ENCODE results near the gene TSC22D1. TPM values are rescaled to one million over a fixed set of nuclear protein-coding genes. Genes with fewer than 3 reads are reported as not detected.

Gene TSC22D1
- total RNA-seq, 1 experiment from 2014 or later: 72.5 TPM

DNA sequence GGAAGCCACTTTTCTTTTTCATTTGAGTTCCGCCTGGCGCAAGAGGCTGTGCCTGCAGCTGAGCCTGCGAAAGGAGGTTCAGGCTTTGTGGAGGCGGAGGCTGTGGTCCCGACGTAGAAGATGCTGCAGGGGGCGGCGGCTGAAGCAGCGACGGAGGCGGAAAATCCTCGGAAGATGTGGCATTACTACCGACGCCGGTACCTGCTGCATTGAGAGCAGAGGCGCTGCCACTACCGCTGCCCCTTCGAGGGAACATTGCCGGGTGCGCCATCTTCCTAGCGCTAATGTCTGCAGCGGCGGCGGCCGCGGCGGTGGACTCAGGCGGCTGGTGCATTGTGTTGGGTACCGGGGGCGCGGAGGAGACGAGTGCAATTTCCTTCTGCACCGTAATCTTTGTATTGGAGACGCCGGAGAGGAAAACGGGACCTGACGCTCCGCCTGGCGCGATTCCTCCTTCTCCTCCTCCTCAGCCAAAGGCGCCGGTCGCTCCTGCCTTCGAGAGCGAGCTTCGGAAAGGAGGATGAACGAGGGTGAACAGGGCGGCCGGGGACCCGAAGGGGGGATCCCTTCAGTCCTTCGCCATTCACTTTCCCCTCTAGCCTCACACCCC, at the start of gene TSC22D1 (continued):
- TF ChIP-seq, protein P1, sequence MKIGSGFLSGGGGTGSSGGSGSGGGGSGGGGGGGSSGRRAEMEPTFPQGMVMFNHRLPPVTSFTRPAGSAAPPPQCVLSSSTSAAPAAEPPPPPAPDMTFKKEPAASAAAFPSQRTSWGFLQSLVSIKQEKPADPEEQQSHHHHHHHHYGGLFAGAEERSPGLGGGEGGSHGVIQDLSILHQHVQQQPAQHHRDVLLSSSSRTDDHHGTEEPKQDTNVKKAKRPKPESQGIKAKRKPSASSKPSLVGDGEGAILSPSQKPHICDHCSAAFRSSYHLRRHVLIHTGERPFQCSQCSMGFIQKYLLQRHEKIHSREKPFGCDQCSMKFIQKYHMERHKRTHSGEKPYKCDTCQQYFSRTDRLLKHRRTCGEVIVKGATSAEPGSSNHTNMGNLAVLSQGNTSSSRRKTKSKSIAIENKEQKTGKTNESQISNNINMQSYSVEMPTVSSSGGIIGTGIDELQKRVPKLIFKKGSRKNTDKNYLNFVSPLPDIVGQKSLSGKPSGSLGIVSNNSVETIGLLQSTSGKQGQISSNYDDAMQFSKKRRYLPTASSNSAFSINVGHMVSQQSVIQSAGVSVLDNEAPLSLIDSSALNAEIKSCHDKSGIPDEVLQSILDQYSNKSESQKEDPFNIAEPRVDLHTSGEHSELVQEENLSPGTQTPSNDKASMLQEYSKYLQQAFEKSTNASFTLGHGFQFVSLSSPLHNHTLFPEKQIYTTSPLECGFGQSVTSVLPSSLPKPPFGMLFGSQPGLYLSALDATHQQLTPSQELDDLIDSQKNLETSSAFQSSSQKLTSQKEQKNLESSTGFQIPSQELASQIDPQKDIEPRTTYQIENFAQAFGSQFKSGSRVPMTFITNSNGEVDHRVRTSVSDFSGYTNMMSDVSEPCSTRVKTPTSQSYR (CRISPR knock-in tag; IDR thresholded peaks at IDR 0.05): 0 out of 2 replicates have a peak, but pooled peaks have one; percentile 34
- TF ChIP-seq ZNF263 (CRISPR knock-in tag; IDR thresholded peaks at IDR 0.05; ENCODE audit: low read depth) (peak; percentile 0; the same call in 1 of the 2 replicates), ZNF232 (CRISPR knock-in tag; IDR thresholded peaks at IDR 0.05) (no peak), FOXJ3 (CRISPR knock-in tag; IDR thresholded peaks at IDR 0.05; ENCODE audit: borderline replicate concordance) (no peak), ZNF416 (CRISPR knock-in tag; IDR thresholded peaks at IDR 0.05) (no peak), PRRX2 (CRISPR knock-in tag; IDR thresholded peaks at IDR 0.05) (no peak)
- TF ChIP-seq, protein P2, sequence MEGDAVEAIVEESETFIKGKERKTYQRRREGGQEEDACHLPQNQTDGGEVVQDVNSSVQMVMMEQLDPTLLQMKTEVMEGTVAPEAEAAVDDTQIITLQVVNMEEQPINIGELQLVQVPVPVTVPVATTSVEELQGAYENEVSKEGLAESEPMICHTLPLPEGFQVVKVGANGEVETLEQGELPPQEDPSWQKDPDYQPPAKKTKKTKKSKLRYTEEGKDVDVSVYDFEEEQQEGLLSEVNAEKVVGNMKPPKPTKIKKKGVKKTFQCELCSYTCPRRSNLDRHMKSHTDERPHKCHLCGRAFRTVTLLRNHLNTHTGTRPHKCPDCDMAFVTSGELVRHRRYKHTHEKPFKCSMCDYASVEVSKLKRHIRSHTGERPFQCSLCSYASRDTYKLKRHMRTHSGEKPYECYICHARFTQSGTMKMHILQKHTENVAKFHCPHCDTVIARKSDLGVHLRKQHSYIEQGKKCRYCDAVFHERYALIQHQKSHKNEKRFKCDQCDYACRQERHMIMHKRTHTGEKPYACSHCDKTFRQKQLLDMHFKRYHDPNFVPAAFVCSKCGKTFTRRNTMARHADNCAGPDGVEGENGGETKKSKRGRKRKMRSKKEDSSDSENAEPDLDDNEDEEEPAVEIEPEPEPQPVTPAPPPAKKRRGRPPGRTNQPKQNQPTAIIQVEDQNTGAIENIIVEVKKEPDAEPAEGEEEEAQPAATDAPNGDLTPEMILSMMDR (IDR thresholded peaks at IDR 0.05): no peak
- TF ChIP-seq, protein P3, sequence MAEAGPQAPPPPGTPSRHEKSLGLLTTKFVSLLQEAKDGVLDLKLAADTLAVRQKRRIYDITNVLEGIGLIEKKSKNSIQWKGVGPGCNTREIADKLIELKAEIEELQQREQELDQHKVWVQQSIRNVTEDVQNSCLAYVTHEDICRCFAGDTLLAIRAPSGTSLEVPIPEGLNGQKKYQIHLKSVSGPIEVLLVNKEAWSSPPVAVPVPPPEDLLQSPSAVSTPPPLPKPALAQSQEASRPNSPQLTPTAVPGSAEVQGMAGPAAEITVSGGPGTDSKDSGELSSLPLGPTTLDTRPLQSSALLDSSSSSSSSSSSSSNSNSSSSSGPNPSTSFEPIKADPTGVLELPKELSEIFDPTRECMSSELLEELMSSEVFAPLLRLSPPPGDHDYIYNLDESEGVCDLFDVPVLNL (CRISPR knock-in tag; IDR thresholded peaks at IDR 0.05; ENCODE audit: borderline replicate concordance, low read depth): no peak
- TF ChIP-seq, protein P4, sequence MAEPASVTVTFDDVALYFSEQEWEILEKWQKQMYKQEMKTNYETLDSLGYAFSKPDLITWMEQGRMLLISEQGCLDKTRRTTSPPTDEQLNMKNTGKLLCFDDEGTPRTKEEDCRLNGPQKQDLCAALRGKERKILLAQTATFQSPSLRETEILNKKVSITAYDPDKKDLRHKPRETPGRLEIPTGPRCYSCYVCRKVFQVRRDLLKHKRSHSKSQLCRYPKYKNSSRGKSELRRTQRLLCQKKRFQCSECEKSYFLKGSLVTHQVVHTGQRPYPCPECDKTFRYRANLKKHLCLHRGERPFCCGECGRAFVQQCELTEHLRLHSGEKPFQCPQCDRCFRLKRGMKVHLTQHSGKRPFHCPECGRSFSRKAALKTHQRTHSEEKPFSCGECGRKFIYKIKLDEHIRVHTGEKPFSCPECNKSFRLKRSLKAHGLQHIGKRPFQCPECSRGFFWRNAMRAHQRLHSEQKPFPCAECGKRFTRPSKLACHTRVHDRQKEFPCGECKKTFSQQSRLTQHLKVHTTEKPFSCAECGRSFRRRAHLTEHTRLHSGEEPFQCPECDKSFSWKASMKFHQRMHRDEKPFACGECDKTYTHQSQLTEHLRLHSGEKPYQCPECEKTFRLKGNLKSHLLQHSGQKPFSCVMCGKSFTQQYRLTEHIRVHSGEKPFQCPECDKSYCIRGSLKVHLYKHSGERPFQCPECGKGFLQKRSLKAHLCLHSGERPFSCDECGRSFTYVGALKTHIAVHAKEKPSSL (CRISPR knock-in tag; conservative IDR thresholded peaks at IDR 0.05): no peak
- TF ChIP-seq, protein P5, sequence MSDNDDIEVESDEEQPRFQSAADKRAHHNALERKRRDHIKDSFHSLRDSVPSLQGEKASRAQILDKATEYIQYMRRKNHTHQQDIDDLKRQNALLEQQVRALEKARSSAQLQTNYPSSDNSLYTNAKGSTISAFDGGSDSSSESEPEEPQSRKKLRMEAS (CRISPR knock-in tag; IDR thresholded peaks at IDR 0.05): no peak

DNA sequence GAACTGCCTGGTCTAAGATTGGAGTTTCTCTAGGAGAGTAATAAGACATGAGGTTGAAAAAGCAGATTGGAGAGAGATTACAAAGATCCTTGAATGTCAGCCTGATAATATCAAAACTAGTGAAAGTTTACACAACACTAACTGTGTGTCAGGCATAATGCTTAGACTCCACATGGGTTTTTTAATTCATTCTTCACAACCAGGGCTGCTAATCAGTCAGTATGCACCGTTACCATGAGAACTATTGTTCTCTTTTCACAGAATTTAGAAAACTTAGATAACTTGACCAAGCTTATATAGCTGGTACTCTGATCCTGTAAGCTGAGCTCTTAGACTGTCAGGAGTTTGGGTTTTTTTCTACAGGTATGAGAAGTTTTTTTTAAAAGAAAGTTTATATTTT, 46.6 kb upstream of the TSC22D1 start:
- ChIA-PET CTCF (no interaction called here), POLR2A (no interaction called here)
- no peak for DNase-seq (ENCODE audit: low spot score)
- Mint-ChIP-seq H3K4me1 (0 out of 2 replicates have a peak, but pooled peaks cover 3% of the 10 kb centered on the region), H3K4me3 (no peak overlapping the region), H3K9me3 (peaks cover 4% of the 10 kb centered on the region; the same call in 1 of the 2 replicates), H3K27me3 (ENCODE audit: low read depth) (no peaks in the 10 kb centered on the region), H3K27ac (no peak overlapping the region), H3K36me3 (no peaks in the 10 kb centered on the region)
- no peak for ATAC-seq
- TF ChIP-seq GTF2I (CRISPR knock-in tag; conservative IDR thresholded peaks at IDR 0.05): no peak
- TF ChIP-seq, protein P3 (CRISPR knock-in tag; IDR thresholded peaks at IDR 0.05; ENCODE audit: borderline replicate concordance, low read depth): no peak
- TF ChIP-seq, protein P6, sequence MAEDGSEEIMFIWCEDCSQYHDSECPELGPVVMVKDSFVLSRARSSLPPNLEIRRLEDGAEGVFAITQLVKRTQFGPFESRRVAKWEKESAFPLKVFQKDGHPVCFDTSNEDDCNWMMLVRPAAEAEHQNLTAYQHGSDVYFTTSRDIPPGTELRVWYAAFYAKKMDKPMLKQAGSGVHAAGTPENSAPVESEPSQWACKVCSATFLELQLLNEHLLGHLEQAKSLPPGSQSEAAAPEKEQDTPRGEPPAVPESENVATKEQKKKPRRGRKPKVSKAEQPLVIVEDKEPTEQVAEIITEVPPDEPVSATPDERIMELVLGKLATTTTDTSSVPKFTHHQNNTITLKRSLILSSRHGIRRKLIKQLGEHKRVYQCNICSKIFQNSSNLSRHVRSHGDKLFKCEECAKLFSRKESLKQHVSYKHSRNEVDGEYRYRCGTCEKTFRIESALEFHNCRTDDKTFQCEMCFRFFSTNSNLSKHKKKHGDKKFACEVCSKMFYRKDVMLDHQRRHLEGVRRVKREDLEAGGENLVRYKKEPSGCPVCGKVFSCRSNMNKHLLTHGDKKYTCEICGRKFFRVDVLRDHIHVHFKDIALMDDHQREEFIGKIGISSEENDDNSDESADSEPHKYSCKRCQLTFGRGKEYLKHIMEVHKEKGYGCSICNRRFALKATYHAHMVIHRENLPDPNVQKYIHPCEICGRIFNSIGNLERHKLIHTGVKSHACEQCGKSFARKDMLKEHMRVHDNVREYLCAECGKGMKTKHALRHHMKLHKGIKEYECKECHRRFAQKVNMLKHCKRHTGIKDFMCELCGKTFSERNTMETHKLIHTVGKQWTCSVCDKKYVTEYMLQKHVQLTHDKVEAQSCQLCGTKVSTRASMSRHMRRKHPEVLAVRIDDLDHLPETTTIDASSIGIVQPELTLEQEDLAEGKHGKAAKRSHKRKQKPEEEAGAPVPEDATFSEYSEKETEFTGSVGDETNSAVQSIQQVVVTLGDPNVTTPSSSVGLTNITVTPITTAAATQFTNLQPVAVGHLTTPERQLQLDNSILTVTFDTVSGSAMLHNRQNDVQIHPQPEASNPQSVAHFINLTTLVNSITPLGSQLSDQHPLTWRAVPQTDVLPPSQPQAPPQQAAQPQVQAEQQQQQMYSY (CRISPR knock-in tag; IDR thresholded peaks at IDR 0.05): no peak
- no peak for TF ChIP-seq ZNF121 (CRISPR knock-in tag; IDR thresholded peaks at IDR 0.05)

Data from WTC11 (cell line).